Bronchial smooth muscle cell (primary cell): Measurements from ENCODE around the gene AKR1A1. TPM values are rescaled to one million over a fixed set of nuclear protein-coding genes. Genes with fewer than 3 reads are reported as not detected.

Source experiments
- total RNA-seq: library from RNA; depleted of rRNA; stranded (reverse); fragments of >200 nt; gene quantifications from 2 replicates; pipeline ENCODE4 v1.2.1, GENCODE V29; 2014

Gene AKR1A1
- 146 and 161 TPM in 2 replicates for total RNA-seq

GRCh38 chr1:45550401-45551351 lies at the start of gene AKR1A1:
Gene AKR1A1 (plus strand): TSS chr1:45550826. CDS start chr1:45561795, 10,969 bp downstream.

GRCh38 chr1:45521413-45522323 lies 29.0 kb upstream of the AKR1A1 start, which contains the start of gene PRDX1:
Gene PRDX1 (minus strand): TSS chr1:45521884. CDS start chr1:45519043, 2,841 bp downstream.

GRCh38 chr1:45583666-45584350 lies 33.2 kb downstream of the AKR1A1 start, which contains the start of gene NASP:
Gene NASP (plus strand): TSS chr1:45584041. CDS start chr1:45584147, 106 bp downstream.

Other genes with a start within 250 kb of the AKR1A1 start
- 0.16 and 0.26 TPM in 2 replicates for gene HPDL, start 223.9 kb upstream of the AKR1A1 start, total RNA-seq
- 6.6 and 13.1 TPM in 2 replicates for gene TOE1, start 210.7 kb upstream of the AKR1A1 start, total RNA-seq
- 11.8 and 20.8 TPM in 2 replicates for gene MUTYH, start 210.4 kb upstream of the AKR1A1 start, total RNA-seq
- 3.4 and 3.8 TPM in 2 replicates for gene TESK2, start 59.7 kb upstream of the AKR1A1 start, total RNA-seq
- 0.34 and 0.79 TPM in 2 replicates for gene CCDC163, start 50.8 kb upstream of the AKR1A1 start, total RNA-seq
- gene MMACHC, start 50.5 kb upstream of the AKR1A1 start, total RNA-seq = 1.1 and 1.5 TPM in 2 replicates
- 504 and 567 TPM in 2 replicates for gene PRDX1, start 28.9 kb upstream of the AKR1A1 start, total RNA-seq
- 34.9 and 39.7 TPM in 2 replicates for gene NASP, start 33.2 kb downstream of the AKR1A1 start, total RNA-seq
- 0.77 and 0.79 TPM in 2 replicates for gene CCDC17, start 73.2 kb downstream of the AKR1A1 start, total RNA-seq
- 58.3 and 70.2 TPM in 2 replicates for gene GPBP1L1, start 135.7 kb downstream of the AKR1A1 start, total RNA-seq
- gene TMEM69, start 137.4 kb downstream of the AKR1A1 start, total RNA-seq = 5.8 and 11.0 TPM in 2 replicates
- 13.9 and 16.1 TPM in 2 replicates for gene IPP, start 199.8 kb downstream of the AKR1A1 start, total RNA-seq